ENCODE data around the gene CCDC24.

The CCDC24 gene

DNA sequence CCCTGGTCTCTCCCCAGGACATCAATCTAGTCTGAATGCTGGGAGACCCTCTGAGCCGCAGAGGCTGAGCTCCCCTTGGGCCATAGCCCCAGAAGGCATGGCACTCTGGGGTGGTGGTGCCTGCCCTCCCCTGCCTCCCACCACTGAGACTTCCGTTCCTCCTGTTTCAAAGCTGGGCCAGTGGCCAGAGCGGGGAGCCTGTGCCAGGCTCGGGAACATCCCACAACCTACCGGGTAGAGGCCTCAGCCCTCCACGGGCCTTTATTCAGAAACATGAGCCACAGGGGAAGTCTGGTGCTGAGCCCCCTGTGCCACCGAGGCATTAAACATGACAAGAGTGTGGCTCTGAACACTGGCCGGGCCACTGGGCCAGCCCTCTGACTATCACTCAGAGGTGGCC is 8.1 kb downstream of the CCDC24 start:
- no peak for DNase-seq

DNA sequence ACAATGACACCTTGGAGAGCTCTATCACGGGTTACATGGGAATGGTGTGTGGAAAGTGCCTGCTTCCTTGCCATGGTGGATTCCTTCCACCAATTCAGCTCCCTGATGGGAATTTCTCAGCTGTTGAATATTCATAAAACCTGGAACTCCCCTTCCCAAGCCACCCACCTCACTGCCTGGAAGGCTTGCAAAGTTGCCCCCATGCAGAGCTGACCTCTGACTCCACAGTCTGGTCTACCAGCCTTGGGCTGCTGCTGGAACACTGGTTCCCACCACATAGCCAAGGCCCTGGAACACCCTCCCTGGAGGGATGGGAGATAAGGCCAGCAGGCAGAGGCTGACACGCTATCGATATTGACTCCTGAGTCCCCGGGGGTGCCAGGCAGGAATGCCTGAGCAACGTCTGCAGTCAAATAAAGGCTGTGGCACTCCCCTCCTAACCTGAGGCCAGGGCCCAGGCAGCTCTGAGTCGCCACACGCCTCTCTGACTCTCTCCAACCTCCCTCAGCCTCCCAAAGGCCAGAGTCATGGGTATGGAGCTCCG is 8.8 kb downstream of the CCDC24 start:
- DNase-seq, result no peak

DNA sequence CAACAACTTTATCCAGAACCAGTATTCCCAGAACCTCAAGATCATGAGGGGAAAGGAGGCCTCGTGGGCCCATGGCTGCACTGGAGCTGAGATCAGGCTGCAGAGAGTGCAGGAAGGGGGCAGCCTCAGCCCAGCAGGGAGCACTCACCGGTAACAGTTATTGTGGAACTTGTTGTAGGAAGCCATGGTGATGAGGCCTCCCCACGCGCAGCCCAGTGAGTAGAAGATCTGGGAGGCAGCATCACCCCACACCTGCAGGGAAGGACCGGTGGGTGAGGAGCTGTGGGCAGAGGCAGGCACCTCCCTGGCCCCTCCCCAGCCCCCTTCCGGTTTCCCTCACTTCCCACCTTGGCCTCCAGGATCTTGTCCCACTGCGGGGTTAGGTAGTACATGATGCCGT is 10.8 kb downstream of the CCDC24 start:
- no peak for DNase-seq

DNA sequence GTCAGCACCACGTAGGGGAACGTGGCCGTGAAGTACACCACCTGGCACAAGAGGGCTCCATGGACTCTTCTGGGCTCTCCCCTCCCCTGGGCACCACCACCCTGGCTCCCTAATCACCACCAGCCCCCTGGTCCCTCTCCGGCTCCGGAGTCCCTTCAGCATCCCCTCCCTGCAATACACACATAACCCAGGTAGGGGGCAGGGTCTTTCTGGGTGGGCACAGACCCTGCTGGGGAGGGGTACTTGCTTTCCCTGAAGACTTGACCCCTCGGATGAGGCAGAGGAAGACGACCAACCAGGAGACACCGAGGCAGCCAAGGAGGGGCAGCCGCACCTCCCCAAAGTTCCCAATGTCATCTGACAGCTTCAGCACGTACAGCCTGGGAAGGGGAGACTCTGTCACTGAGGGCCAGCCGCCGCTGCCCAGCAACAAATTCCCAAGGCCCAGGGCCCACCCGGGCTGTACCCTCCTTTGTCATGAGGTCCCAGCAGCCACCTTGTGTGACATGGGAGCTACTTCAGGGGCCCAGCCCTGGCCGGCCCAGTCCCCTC is 11.3 kb downstream of the CCDC24 start:
- no peak for DNase-seq

DNA sequence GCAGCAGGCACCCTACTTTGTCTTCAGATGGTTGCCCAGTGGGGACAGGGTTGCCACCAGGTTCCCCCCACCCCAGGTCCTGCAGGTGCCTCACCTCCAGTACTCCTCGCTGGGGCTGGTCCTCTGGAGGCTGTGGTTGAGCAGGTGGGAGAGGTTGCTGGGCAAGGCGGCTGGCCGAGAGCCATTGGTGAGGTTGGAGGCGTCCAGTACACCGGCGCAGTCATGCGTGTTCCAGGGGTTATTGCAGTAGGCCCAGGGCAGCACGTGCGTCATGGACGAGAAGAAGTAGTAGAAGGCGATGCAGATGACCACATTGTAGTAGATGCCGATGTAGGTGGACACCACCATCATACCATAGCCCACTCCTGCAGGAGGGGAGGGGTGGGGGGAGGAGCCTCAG is 16.9 kb downstream of the CCDC24 start:
- DNase-seq, result no peak

DNA sequence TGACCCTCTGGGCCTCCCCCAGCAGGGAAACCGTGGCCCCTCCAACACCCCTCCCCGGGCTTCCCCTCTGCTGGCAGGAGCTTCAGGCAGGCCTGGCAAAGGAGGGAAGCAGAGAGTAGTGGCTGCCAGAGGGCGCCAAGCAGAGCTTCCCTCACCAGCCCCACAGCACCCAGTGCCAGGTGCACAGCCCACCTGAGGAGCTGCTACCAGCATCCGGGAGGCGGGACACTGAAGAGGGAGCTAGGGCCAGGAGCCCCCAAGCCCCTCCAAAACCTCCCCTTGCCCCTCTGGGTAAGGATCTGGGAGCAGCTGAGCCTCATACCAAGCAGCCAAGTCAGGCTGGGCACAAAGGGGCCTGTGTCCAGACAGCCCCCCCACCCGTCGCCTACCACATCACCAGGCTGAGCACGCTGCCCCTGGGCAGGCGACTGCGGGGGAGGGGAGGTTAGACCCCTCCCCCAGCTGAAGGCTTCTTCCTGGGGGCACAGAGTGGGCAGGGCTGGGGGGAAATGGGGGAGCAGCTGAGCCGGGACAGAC is 19.6 kb downstream of the CCDC24 start:
- DNase-seq, result no peak

DNA sequence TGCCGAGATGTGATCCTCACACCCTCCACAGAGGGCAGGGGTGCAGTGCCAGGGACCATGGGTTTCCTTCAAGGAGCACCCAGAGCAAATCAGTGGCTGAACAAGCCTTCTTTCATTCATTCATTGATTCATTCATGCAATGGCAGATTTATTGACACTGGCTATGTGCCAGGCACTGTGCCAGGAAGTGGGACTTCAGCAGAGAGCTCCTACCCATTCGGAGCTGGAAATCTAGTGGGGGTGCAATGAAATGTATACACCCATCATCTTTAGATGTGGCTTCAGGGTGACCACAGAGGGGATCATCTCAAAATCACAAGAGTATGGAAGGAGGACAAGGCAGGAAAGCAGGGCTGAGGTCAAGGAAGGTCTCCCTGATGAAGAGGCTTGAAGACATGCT is 21.0 kb downstream of the CCDC24 start:
- no peak for DNase-seq

DNA sequence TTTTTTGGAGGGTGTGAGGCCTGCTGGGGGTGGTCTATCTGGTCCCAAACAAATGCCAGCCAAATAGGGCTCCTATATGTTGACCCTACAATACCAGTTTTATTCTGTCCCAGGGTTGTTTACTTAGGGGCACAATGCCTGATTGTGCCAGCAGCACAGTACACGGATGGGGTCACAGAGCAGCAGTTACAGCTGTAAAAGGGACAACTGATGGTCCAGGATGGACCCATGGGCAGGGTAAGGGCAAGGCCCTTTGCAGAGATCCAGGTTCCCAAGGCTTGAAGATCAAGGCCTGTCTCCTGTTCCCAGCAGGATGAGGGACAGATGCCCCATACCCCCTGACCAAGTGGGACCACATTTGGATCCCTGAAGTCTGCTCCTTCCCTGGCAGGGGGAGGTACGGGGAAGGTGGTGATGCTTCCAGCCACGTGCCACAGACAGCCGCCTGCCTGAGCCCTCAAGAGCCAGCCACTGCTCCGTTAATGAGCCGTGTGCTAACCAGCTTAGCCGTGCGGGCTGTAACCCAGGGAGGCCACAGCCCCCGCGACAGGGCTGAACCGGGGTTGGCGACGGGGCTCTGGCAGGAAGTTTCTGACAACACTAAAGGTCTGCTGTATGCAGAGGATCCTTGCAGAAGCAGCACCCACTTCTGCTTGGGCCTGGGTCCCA is 21.7 kb downstream of the CCDC24 start:
- no peak for DNase-seq

DNA sequence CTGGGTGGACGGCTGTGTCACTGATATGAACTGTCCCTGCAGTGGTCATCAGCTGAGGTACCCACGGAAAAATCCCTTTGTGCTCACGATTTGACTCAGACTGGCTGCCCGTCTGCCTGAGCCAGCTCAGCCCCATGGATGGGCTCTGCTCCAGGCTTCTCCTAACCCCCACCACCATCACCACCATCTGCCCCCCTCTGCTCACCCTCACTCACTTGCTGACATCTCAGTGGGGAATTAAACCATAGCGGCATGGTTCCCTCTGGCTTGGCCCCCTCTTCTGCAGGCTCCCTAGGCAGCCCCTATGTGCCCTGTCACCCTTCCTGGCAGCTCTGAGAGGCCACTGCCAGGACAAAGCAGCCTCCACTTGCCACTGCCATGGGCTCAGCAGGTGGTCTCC is 22.6 kb downstream of the CCDC24 start:
- DNase-seq, result no peak

DNA sequence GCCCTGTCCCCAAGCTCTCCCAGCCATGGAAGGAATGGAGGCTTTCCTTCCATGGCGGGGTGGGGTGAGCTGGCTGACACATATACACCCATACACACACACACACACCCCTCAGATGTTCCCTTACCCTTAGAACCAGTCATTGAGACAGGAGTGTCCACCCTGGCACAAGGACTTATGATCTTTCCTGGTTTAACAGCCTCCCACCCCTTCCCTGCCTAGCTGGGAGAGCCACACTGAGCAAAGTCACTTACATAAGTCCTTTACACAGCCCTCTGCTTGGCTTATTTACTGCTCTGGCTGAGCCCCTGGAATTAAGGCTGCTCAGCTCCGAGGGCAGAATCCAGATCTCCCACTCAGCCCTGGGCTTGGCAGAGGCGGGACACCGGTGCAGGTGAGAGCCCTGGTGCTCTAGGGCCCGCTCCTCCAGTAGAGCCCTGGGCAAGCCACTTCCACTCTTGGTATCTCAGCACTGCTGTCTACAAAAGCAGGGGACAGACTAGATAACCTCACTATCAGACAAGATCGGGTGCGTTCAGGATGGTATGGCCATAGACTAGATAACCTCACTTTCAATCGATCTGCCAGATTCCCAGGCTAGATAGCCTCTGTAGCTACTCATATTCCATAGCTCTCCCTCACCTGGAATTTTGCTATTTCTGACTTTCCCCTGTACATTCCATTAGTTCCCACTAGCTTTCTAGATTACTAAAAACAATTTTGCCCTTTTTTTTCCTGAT is 23.1 kb downstream of the CCDC24 start:
- no peak for DNase-seq

DNA sequence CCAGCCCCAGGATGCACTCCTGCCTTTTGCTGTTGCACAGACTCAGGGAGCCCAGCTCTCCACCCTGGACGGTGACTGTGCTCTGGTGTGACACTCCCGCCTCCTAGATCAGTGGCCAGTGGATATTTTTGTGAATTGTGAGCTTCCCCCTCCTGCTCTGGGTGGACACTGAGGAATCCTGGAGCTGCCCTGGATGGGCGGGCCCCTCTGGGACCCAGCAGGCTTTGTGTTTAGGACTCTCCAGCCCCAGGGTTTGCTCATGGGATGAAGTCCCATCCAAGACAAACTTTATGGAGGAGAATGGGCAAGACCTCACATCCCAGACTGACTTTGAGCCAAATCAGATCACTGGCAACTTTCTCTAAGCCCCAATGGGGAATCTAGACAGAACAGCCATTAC is 23.8 kb downstream of the CCDC24 start:
- DNase-seq, result no peak

DNA sequence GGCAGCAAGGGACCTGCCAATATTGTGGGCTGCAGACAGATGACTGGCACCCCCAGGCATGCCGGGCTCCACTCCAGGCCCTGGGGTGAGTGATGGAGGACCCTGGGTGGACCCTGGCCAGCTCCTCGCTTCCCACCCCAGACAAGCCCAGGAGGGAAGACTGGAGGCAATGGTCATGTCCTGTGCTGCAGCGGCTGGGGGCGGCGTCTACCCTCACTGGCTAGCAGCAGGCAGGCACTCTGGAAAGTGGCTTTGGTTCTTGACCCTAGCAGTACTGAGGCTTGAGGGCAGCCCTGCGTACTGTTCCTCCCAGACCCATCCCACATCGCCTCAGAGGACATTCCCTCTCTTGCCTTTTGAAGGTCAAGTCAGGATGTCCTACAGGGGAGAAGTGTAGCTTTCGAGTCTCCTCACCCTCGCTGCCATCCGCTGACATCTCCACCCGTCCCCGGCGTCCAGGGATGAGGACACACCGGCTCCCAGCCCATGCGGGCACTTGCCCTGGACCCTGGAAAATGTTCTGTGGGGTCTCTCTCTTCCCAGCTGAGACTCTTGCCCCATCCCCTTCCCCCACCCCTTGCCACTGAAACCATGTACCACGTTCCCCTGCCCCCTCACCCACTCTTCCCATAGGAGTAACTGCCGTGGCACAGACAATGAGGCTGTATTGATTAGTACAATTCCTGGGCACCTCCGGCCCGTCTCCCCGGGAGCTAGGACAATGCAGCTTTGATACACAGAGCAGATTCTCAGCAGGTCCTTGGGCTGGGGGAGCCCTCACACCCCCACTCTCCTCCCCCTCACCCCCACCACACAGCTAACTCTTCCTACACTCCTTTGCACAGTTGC is 24.9 kb downstream of the CCDC24 start:
- no peak for DNase-seq

DNA sequence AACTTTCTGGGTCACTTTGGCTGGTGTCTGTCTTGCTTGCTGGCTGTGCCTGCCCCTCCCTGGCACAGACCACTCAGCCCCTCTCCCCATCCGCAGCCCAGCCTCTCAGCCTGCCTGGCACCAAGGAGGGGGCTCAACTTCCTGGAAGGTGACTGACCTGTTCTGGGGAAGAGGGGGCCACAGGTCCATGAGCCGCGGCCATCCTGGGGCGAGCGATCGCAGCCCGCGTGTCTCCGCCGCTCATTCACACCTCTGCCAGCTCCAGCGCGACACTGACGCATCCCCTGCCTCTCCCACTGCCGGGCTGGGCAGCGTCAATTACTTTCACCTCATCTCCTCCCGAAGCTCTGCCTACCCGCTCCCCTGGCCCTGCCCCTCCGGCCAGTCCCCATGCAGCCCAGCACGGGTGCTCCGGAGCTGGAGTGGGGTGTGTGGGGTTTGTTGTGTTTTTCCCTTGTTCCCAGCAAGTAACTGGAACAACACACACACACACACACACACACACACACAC is 25.5 kb downstream of the CCDC24 start:
- DNase-seq, result no peak

DNA sequence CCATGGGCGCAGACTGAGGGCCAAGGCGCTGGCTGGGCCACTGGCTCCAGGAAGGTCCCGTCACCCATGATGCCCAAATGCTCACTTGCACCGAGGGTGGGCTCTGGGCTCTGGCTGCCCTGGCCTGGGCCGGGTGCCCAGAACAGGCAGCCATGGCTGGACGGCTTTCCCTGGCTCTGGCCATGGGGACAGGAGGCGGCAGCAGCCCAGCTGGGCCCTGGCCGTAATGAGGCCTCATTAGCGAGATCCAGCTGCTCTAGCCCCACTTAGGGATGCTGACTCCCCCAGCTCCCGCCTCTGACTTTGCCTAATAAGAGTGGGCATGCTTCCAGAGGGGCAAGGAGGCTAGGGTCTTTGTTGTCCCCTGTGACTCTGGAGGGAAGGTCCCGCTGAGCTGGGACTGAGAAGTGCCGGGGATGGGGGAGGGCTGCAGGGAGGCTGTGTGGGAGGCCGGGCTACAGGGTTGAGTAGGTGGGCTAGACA is 28.1 kb downstream of the CCDC24 start:
- DNase-seq, result no peak

DNA sequence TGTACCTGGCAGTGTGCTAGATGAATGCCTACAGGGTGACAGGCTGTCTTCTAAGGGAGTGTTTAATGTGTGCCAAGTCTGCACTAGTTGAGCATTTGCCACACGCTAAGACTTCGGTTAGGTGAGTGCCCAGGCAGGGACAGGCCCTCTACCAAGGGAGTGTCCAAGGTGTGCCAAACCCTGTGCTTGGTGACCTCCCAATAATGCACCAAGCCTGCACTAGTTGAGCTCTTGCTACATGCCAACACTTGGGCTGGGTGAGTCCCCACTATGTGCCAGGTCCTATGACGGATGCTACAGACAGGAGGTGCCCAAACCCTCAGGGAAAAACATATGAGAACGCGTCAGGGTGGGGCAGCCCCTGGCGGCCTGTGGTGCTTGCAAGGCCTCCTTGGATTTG is 29.1 kb downstream of the CCDC24 start:
- no peak for DNase-seq

DNA sequence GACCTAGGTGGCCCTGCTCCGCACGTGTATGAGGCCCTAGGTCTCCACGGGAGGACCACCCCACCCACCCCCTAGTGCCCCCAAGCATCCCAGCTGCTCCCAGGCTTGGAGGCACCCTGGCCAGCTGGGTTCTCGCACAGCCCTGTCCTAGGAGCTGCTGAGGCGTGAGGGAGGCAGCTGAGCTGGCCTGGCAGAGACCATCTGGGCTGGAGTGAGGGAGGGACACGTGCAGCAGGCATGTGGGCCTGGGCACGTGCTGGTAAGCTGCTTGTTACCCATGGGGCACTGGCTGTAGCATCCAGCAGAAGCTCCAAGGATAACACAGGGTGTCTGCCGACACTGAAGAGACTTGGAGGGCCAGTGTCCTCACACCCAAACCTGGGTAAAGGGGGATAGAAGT is 29.8 kb downstream of the CCDC24 start:
- no peak for DNase-seq

DNA sequence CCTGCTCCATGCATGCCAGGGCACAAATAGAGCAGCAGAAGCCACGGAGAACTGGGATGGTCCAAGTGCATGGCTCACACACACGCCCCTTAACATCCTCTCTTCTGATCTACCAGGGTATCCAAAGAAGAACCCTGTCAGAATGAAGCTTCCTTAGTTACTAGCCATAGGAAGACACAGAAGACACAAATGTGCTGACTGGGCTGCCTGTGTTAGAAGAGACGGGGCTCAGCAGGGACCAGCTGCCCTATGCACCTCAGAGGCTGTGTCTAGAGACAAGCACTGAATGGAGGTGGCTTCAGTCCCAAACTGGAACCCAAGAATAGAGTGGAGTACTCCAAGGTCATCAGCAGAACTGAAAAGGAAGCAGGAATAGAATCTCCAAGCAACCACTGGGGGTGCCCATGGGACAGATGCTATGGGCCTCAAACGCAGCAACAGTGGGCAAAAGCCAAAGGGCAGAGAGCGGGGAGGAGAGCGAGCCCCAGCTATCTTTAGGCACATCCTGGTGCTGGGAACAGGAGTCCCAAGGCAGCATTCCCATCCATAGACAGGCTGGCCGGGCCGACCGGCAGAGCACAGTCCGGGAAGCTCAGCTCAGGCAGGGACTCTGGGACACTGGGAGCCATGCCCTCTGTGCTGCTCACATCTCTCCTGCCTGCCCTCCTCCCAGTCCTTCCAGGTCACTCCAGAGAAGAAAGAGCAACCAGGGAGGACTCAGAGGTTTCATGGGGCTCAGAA is 30.4 kb downstream of the CCDC24 start:
- DNase-seq, result no peak

DNA sequence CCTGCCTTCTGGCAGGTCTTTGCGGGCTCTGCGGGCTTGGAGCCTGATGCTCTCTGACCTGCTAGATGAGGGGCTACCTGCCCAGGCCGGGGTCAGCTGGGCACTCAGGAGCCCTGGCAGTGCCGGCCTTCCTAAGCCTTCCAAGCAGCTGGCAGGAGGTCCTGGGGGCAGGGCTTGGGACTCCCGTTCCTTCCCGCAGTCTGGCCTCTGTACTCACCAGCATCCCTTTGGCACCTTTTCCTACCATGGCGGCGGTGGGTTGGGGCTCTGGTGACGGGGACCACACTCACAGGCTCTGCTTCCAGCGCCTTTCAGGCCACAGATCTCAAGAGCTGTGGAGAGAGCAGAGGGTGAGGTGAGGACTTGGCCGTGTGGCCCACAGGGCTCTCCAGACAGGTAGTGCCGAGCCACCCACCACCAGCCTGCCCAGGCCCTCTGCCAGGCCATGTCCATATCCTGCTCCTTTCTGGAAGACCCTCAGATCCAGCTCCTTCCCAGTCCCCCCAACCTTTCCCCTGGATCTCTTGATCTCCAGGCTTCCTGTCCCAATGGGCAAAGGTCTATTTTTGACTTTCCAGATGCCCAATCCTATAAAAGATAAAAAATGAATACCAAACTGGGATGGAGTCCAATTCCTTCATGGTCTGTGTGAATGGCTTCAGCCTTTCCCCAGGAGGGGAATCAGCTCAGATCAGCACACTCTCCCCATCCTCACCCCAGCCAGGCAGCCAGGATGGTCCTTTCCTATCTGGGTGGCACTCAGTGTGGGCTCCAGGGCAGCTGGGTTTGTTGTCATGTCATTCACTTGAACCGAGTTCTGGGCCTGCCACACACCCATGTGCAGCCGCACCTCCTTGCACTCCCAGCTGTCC is 32.9 kb downstream of the CCDC24 start:
- DNase-seq, result no peak

DNA sequence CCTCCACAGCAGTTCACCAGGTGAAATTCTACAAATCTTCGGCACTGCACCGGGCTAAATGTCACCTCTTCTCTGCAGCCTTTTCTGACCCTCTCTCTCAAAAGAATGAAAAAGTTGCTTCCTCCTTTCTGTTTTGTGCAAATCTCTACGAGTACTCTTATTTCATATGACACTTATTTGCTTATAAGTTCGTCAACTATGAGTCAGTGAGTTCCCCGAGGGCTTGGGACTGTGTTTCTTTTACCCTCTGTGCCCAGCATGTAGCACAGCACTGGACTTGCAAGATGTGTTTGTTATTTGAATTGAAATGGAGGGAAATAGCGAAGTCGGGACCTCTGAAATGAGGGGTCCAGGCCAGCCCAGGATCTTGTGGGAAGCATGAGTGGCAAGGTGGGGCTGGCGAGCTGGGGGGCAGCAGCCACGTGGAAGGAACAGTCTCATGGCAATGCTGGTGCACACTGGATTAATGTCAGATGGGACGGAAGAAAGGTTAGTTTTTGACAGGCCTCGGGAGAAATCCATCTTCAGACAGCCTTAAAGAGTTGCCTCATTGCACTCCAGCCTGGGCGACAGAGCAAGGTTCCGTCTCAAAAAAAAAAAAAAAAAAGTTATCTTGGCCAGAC is 33.6 kb downstream of the CCDC24 start:
- no peak for DNase-seq

DNA sequence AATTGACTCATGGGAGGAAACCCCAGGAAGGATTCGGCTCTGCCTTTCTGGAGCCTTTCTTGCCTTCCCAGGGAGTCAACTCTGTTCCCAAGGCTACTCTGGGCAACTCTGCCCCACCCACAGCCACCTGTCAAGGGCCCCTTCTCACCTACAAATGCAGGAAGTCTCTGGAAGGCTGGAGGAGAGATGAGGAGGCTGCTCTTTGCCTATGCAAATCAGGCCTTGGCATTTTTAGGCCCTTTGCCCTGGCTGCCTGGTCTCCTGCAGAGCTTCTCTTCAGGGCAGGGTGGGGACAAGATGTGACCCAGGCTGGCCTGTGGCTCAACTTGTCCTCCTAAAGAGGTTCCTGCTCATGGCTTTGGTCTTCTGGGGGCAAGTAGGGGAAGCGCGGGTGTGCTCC is 34.4 kb downstream of the CCDC24 start:
- DNase-seq, result no peak

Measured in fibroblast of skin of abdomen (primary cell).